Type B pancreatic cell (in vitro differentiated cells): Measurements from ENCODE around the gene ENPP6. TPM values are rescaled to one million over a fixed set of nuclear protein-coding genes. Genes with fewer than 3 reads are reported as not detected.

ENCODE experiments used
- DNase-seq: peaks from one replicate; pipeline ENCODE4 v3.0.0; 2021; ENCODE audit warnings: mixed read lengths; ENCODE audit not compliant: unreplicated experiment; ENCODE audit errors: extremely low spot score
- H3K27ac Mint-ChIP-seq: 2 replicates; pipeline ENCODE4 v1.8.0; 2021; ENCODE audit warnings: mild to moderate bottlenecking, mixed read lengths
- H3K27me3 Mint-ChIP-seq: 2 replicates; pipeline ENCODE4 v1.8.0; 2021; ENCODE audit warnings: mixed read lengths
- H3K36me3 Mint-ChIP-seq: 2 replicates; pipeline ENCODE4 v1.8.0; 2021; ENCODE audit warnings: mixed read lengths
- H3K4me1 Mint-ChIP-seq: one replicate; pipeline ENCODE4 v1.8.0; 2021; ENCODE audit warnings: mixed read lengths; ENCODE audit not compliant: unreplicated experiment
- H3K4me3 Mint-ChIP-seq: 2 replicates; pipeline ENCODE4 v1.8.0; 2021; ENCODE audit warnings: mild to moderate bottlenecking, mixed read lengths
- H3K9me3 Mint-ChIP-seq: 2 replicates; pipeline ENCODE4 v1.8.0; 2021; ENCODE audit warnings: mixed read lengths
- total RNA-seq: library from RNA; stranded (reverse); gene quantifications from 2 replicates; pipeline ENCODE4 v1.2.1, GENCODE V29; 2021; ENCODE audit warnings: low replicate concordance
- TF ChIP-seq, protein P1 (sequence below): fragments of 200-600 bp; sonication (generic); conservative IDR thresholded peaks from 2 replicates; pipeline ENCODE4 v1.5.0; 2021; ENCODE audit warnings: antibody characterized with exemption, mild to moderate bottlenecking

ENPP6 gene
- total RNA-seq, 1 donor from 2014 or later: 0.51 TPM

DNA sequence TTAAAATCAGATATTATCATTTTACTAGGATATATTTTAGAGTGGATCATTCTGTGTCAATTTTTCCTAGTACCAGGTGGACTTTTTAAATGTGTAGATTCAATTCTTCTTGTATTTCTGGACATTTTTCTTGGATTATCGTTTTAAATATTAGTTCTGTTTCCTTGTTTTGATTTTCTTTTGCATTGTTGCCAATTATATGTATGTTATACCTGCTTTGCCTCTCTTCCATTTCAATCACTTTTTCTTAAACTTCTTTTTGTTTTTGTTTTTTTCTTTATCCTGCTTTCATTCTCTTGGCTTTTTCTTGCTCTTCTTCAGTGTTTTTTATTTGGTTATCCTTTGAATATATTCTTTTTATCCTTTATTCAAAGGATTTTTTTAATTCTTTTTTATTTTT is 171.5 kb downstream of the ENPP6 start:
- H3K27me3 Mint-ChIP-seq: no peaks in the 10 kb centered on the region
- no peak for DNase-seq
- H3K36me3 Mint-ChIP-seq: peaks cover 8% of the 10 kb centered on the region
- no peak overlapping the region for H3K27ac Mint-ChIP-seq
- no peaks in the 10 kb centered on the region for H3K4me1 Mint-ChIP-seq
- TF ChIP-seq, protein P1, sequence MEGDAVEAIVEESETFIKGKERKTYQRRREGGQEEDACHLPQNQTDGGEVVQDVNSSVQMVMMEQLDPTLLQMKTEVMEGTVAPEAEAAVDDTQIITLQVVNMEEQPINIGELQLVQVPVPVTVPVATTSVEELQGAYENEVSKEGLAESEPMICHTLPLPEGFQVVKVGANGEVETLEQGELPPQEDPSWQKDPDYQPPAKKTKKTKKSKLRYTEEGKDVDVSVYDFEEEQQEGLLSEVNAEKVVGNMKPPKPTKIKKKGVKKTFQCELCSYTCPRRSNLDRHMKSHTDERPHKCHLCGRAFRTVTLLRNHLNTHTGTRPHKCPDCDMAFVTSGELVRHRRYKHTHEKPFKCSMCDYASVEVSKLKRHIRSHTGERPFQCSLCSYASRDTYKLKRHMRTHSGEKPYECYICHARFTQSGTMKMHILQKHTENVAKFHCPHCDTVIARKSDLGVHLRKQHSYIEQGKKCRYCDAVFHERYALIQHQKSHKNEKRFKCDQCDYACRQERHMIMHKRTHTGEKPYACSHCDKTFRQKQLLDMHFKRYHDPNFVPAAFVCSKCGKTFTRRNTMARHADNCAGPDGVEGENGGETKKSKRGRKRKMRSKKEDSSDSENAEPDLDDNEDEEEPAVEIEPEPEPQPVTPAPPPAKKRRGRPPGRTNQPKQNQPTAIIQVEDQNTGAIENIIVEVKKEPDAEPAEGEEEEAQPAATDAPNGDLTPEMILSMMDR: no peak
- no peak overlapping the region for H3K4me3 Mint-ChIP-seq
- peaks cover 22% of the 10 kb centered on the region for H3K9me3 Mint-ChIP-seq

DNA sequence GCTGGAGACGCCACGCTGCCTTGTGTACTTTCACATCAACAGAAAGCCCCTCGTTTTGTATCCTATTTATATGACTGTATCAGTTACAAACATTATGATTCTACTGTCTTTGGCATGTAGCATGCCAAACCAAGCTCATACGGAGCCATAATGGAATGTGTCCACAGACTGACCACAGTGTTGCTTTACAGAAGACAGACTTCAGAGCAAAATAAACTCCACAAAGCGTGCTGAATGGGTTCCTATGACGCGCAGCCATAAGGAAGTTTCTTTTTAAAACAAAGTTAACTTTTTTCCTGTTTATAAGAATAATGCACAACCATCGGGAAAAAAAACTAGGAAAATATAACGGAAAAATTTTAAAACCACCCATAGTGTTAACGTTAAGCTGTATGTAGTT is 176.5 kb downstream of the ENPP6 start:
- Mint-ChIP-seq H3K27me3 (peaks cover 3% of the 10 kb centered on the region), H3K27ac (no peak overlapping the region), H3K4me1 (peaks cover 9% of the 10 kb centered on the region), H3K9me3 (peaks cover 13% of the 10 kb centered on the region), H3K36me3 (peaks cover 8% of the 10 kb centered on the region), H3K4me3 (no peak overlapping the region)
- TF ChIP-seq, protein P1: no peak
- no peak for DNase-seq

DNA sequence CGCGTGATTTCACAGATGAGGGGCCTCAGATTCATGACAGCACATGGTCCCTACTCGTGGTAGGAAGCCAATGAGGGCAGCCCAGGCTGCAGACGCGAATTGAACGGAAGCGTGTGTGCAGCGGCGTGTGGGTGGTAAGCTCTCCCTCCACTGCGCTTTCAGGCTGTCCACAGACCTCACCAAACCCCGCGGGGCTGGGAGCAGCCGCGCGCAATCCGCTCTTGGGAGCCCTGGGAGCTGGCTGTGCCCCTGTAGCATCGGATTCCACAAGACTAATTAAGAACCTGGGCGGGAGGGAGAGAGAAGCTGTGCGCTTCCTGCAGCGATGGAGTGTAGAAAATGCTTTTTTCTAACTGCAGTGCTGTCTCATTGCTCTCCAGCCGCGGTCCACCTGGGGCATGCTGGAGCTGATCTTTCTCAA is 177.7 kb downstream of the ENPP6 start:
- TF ChIP-seq, protein P1: no peak
- Mint-ChIP-seq H3K36me3 (peaks cover 3% of the 10 kb centered on the region), H3K4me3 (peak overlapping the region; percentile 9), H3K9me3 (peaks cover 7% of the 10 kb centered on the region), H3K27ac (no peak overlapping the region), H3K27me3 (peaks cover 3% of the 10 kb centered on the region), H3K4me1 (peaks cover 9% of the 10 kb centered on the region)
- no peak for DNase-seq
